HepG2 (cell line): ENCODE data around the gene ALG8. TPM values are rescaled to one million over a fixed set of nuclear protein-coding genes. Genes with fewer than 3 reads are reported as not detected.
A peak's percentile ranks its signal among the peaks of the same experiment; 100 is the strongest.

Source experiments
- AKAP8 ChIP-seq: sonication (generic); formaldehyde crosslinking; IDR thresholded peaks from 2 replicates; pipeline ENCODE4 v1.5.1; 2020; ENCODE audit warnings: mild to moderate bottlenecking, missing genetic modification reagents
- ARNT2 ChIP-seq: sonication (generic); formaldehyde crosslinking; IDR thresholded peaks from 2 replicates; pipeline ENCODE4 v1.8.0; 2022; ENCODE audit warnings: mild to moderate bottlenecking, low read depth, missing genetic modification reagents, moderate library complexity
- BHLHE40 ChIP-seq: IDR thresholded peaks from 2 replicates; pipeline ENCODE4 v1.6.1; 2011; ENCODE audit warnings: low read length, improper control_type of control experiment
- CHD4 ChIP-seq: fragments of 200-600 bp; sonication (generic); IDR thresholded peaks from 2 replicates; pipeline ENCODE4 v1.7.0; 2017; ENCODE audit warnings: mild to moderate bottlenecking, low read length, borderline replicate concordance
- ELF1 ChIP-seq: sonication (generic); formaldehyde crosslinking; IDR thresholded peaks from 2 replicates; pipeline ENCODE4 v1.4.0; 2020; ENCODE audit warnings: missing genetic modification reagents
- ELF3 ChIP-seq: IDR thresholded peaks from 2 replicates; pipeline ENCODE4 v1.6.1; 2016; ENCODE audit warnings: missing genetic modification reagents, missing compliant biosample characterization
- ETS1 ChIP-seq: sonication (generic); formaldehyde crosslinking; IDR thresholded peaks from 2 replicates; pipeline ENCODE4 v1.4.0; 2020; ENCODE audit warnings: missing genetic modification reagents
- FOXK1 ChIP-seq: sonication (generic); formaldehyde crosslinking; IDR thresholded peaks from 2 replicates; pipeline ENCODE4 v1.4.0; 2020; ENCODE audit warnings: low read depth, missing genetic modification reagents, borderline replicate concordance
- HCFC1 ChIP-seq: fragments of 150-350 bp; IDR thresholded peaks from 2 replicates; pipeline ENCODE4 v1.6.1; 2014; ENCODE audit warnings: low read depth, low read length
- HINFP ChIP-seq: sonication (generic); formaldehyde crosslinking; IDR thresholded peaks from 2 replicates; pipeline ENCODE4 v1.4.0; 2020; ENCODE audit warnings: low read depth, mild to moderate bottlenecking, missing genetic modification reagents
- KDM1A ChIP-seq: IDR thresholded peaks from 2 replicates; pipeline ENCODE4 v1.6.1; 2016; ENCODE audit warnings: missing compliant biosample characterization
- KDM5A ChIP-seq: fragments of 200-600 bp; sonication (generic); IDR thresholded peaks from 2 replicates; pipeline ENCODE4 v1.7.0; 2018; ENCODE audit warnings: antibody characterized with exemption, mild to moderate bottlenecking, low read length, borderline replicate concordance
- KMT2B ChIP-seq: IDR thresholded peaks from 2 replicates; pipeline ENCODE4 v1.6.1; 2016; ENCODE audit warnings: missing genetic modification reagents, missing compliant biosample characterization
- MAX ChIP-seq: IDR thresholded peaks from 2 replicates; pipeline ENCODE4 v1.6.1; 2012; ENCODE audit warnings: inconsistent platforms
- MYNN ChIP-seq: sonication (generic); formaldehyde crosslinking; IDR thresholded peaks from 2 replicates; pipeline ENCODE4 v1.4.0; 2020; ENCODE audit warnings: mild to moderate bottlenecking, low read depth, missing genetic modification reagents
- NCOR1 ChIP-seq: fragments of 200-600 bp; sonication (generic); IDR thresholded peaks from 2 replicates; pipeline ENCODE4 v1.7.0; 2017; ENCODE audit warnings: antibody characterized with exemption, low read length, borderline replicate concordance
- RFX1 ChIP-seq: fragments of 450-650 bp; IDR thresholded peaks from 2 replicates; pipeline ENCODE4 v1.6.1; 2017
- XRCC5 ChIP-seq: fragments of 200-400 bp; formaldehyde crosslinking; optimal IDR thresholded peaks from 2 replicates; pipeline ENCODE3; 2017; ENCODE audit warnings: mild to moderate bottlenecking, low read length
- YEATS2 ChIP-seq: sonication (generic); formaldehyde crosslinking; IDR thresholded peaks from 2 replicates; pipeline ENCODE4 v1.4.0; 2020; ENCODE audit warnings: missing genetic modification reagents, borderline replicate concordance
- ZNF263 ChIP-seq: sonication (generic); formaldehyde crosslinking; IDR thresholded peaks from 2 replicates; pipeline ENCODE4 v1.4.0; 2020; ENCODE audit warnings: missing genetic modification reagents
- ZNF280D ChIP-seq: sonication (generic); formaldehyde crosslinking; IDR thresholded peaks from 2 replicates; pipeline ENCODE4 v1.5.1; 2020; ENCODE audit warnings: mild to moderate bottlenecking, missing genetic modification reagents
- ZNF331 ChIP-seq: sonication (generic); formaldehyde crosslinking; IDR thresholded peaks from 2 replicates; pipeline ENCODE4 v1.4.0; 2020; ENCODE audit warnings: missing genetic modification reagents
- polyA plus RNA-seq, 8 experiments: library from polyadenylated mRNA; depleted of rRNA in 3 of 8; stranded (reverse) in 7 of 8; unstranded in 1 of 8; fragments of >200 nt; fragmentation: Illumina TruSeq in 4 of 8; extraction: Trizol in 4 of 8; gene quantifications; 2 replicates each; pipeline versions ENCODE4 v1.2.1 to v1.2.3, GENCODE V29; 2011 to 2016; ENCODE audit warnings: low read depth in 4 of 8, missing spikeins in 1 of 8, mixed read lengths in 1 of 8; ENCODE audit not compliant: insufficient read depth in 1 of 8
- total RNA-seq, 5 experiments: library from RNA; depleted of rRNA; stranded (reverse); fragments of >200 nt; fragmentation: Illumina TruSeq; extraction: Trizol; gene quantifications; 2 replicates each; pipeline ENCODE4 v1.2.3, GENCODE V29; 2016; ENCODE audit warnings: low read depth in 1 of 5
- TF ChIP-seq, protein P1 (sequence below): sonication (generic); formaldehyde crosslinking; IDR thresholded peaks from 2 replicates; pipeline ENCODE4 v1.4.0; 2020; ENCODE audit warnings: missing genetic modification reagents, low read depth, mild to moderate bottlenecking, borderline replicate concordance

Gene ALG8
- total and polyA plus RNA-seq, 2 of the 13 experiments (the other 11 are each of a cell fraction or from before 2014, with no cell fraction given): 75.8 to 88.0 TPM

- TF ChIP-seq ZNF280D (peak; percentile 92), KDM1A (CRISPR knock-in tag) (peak; percentile 99), KMT2B (0 out of 2 replicates have a peak, but pooled peaks have one; percentile 56), ELF3 (peak; percentile 65; the same call in 1 of the 2 replicates), FOXK1 (CRISPR knock-in tag) (peak; percentile 61), BHLHE40 (no peak), ELF1 (CRISPR knock-in tag) (peak; percentile 87), ZNF263 (CRISPR knock-in tag) (0 out of 2 replicates have a peak, but pooled peaks have one; percentile 13), YEATS2 (CRISPR knock-in tag) (peak; percentile 58; the same call in 1 of the 2 replicates), AKAP8 (CRISPR knock-in tag) (peak; percentile 64; the same call in 1 of the 2 replicates), RFX1 (no peak), HINFP (CRISPR knock-in tag) (no peak; the same call in none of the 2 replicates), ZNF331 (CRISPR knock-in tag) (peak; percentile 76; the same call in 1 of the 2 replicates), XRCC5 (peak; percentile 34), MYNN (0 out of 2 replicates have a peak, but pooled peaks have one; percentile 82), CHD4 (peak; percentile 99; the same call in 1 of the 2 replicates), KDM5A (peak; percentile 79; the same call in 1 of the 2 replicates), ETS1 (CRISPR knock-in tag) (no peak), ARNT2 (CRISPR knock-in tag) (0 out of 2 replicates have a peak, but pooled peaks have one; percentile 47), HCFC1 (peak; percentile 94), NCOR1 (peak; percentile 70; the same call in 1 of the 2 replicates), MAX (peak; percentile 86)
- TF ChIP-seq, protein P1, sequence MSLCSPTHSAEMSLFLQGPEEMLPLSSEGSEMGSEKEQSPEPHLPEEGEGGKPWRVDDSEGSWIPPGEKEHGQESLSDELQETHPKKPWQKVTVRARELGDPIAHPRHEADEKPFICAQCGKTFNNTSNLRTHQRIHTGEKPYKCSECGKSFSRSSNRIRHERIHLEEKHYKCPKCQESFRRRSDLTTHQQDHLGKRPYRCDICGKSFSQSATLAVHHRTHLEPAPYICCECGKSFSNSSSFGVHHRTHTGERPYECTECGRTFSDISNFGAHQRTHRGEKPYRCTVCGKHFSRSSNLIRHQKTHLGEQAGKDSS (CRISPR knock-in tag): peak; percentile 79
Measured at GRCh38 chr11:78188286-78189173, 49.1 kb upstream of the ALG8 start, which contains the start of the genes KCTD21 and USP35 (continued).
